Thoracic aorta endothelial cell (primary cell): ENCODE measurements around the gene ABTB2. TPM values are rescaled to one million over a fixed set of nuclear protein-coding genes. Genes with fewer than 3 reads are reported as not detected.

Experiments used
- small RNA-seq: library from RNA; depleted of rRNA; stranded (forward); fragments of <200 nt; gene quantifications from one replicate; pipeline ENCODE3, GENCODE V24; 2012
- total RNA-seq: library from RNA; depleted of rRNA; stranded (reverse); fragments of >200 nt; gene quantifications from 2 replicates; pipeline ENCODE4 v1.2.3, GENCODE V29; 2012

The ABTB2 gene
- 0.27 and 0.50 TPM in 2 replicates for total RNA-seq

DNA sequence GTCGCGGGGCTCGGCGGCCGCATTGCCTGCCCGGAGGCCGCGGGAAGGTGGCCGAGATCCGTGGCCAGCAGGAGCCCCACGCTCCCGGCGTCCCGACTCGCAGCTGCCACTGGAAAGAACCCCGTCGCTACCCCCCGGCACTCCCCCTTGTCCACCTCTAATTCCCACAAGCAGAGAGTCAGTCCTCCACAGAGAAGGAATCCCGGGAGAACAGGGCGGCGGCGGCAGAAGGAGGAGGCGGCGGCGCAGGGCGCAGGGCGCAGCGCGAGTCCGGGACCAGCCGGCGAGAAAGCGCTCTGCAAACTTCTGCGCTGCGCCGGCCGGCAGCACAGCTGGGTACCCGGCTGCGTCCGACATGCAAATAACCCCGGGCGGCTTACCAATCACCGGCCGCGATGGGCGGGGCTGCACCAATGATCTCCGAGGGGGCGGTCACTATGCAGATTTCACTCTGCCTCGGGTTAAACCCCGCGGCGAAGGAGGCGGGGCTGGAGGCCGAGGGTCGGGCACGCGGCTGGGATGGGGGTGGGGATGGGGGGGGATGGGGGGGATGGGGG is at the start of gene ABTB2:
Gene ABTB2 (minus strand): TSS at position 310 of the 557 bp plus-strand sequence.

DNA sequence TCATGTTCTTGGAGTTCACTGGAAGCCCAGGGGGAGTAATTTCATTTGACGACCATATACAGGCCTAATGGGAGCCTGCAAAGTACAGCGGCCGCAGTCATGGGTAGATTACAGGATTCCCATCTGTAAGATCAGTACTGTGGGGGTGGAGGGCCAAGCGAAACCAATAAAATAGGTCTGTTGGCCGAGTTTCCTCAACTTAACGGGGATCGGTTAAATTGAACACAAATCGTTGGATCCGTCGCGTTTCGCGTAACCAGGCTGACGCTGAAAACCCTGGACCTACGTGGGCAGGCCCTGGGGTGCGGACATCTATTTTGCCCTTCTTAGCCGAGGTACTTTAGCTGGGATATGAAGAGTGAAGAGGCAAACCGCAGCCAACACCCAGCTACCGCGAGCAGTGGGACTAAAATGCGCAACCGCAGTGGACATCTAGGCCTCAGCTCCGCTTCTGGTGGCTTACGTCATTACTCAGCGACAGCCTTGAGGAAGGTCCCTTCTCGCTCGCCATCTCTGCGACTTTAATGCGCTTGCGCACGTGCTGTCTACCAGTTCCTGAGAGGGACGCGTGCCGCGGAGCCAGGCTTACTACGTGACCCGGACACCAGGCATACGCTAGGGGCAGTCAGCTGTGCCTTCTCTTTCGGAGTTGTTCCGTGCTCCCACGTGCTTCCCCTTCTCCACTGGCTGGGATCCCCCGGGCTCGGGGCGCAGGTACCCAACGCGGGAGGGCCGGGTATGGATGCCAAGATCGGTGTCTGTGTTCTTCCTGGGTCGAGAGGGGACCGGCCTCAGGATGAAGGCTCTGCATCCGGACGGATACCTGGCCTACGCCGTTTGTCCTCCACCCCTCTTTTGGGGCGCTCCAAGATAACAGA is 252.5 kb downstream of the ABTB2 start, which contains the start of gene NAT10:
Gene NAT10 (plus strand): TSS at position 551 of the 878 bp plus-strand sequence. CDS start 2,597 bp downstream, outside the sequence.

Small RNAs within 50 kb of the gene (small RNA-seq; reads per million reads assigned to genes)
- gene AL035079.1 (not detected), gene RF00019 (not detected)

Other genes with a start within 250 kb of the ABTB2 start
- 51.9 and 65.7 TPM in 2 replicates for gene CAT, start 80.9 kb upstream of the ABTB2 start, total RNA-seq
- gene ELF5, start 155.8 kb upstream of the ABTB2 start, total RNA-seq, result not detected in 2 replicates